ENCODE measurements around the gene MYL7. TPM values are rescaled to one million over a fixed set of nuclear protein-coding genes. Genes with fewer than 3 reads are reported as not detected.

Gene MYL7
- total RNA-seq, 1 experiment from 2014 or later: 5.7 TPM

- H3K9ac ChIP-seq (ENCODE audit: extremely low read depth, insufficient read length, low read length): no peak overlapping the region
- no peak overlapping the region for H2BK5ac ChIP-seq (ENCODE audit: insufficient read length, low read length)
- no peak overlapping the region for H3K23ac ChIP-seq (ENCODE audit: insufficient read length, low read depth, low read length)
- H2BK20ac ChIP-seq (ENCODE audit: low read depth, low read length, poor library complexity, severe bottlenecking): no peak overlapping the region
- H3K14ac ChIP-seq (ENCODE audit: insufficient read depth, low read length): no peak overlapping the region; the same call in 1 of the 2 replicates
- H3K79me2 ChIP-seq (ENCODE audit: insufficient read depth, low read length): no peaks in the 10 kb centered on the region
- no peak overlapping the region for H2BK15ac ChIP-seq (ENCODE audit: low read depth, low read length)
- H3K23me2 ChIP-seq (ENCODE audit: insufficient read length, low read depth, low read length, poor library complexity, severe bottlenecking): peaks cover 8% of the 10 kb centered on the region
- no peak overlapping the region for H3K27ac ChIP-seq (ENCODE audit: insufficient read length, low read depth, low read length)
- Mint-ChIP-seq H3K27me3 (ENCODE audit: low read depth) (peaks cover 29% of the 10 kb centered on the region), H3K4me3 (no peak overlapping the region; a peak in 1 of 5 replicates), H3K9me3 (no peaks in the 10 kb centered on the region), H3K27ac (no peak overlapping the region), H3K36me3 (ENCODE audit: insufficient read depth in 1 of 3, low read depth in 3 of 3) (no peaks in the 10 kb centered on the region), H3K4me1 (peaks cover 11 to 22% of the 10 kb centered on the region in 2 experiments)
- H2AK5ac ChIP-seq (ENCODE audit: insufficient read length, low read length): no peak overlapping the region
- H3K4me2 ChIP-seq (ENCODE audit: insufficient read depth, insufficient read length, low read length): no peak overlapping the region
- H4K20me1 ChIP-seq (ENCODE audit: control insufficient read depth, insufficient read depth, insufficient read length): no peaks in the 10 kb centered on the region
- H3K4me1 ChIP-seq (ENCODE audit: insufficient read depth, low read length): no peaks in the 10 kb centered on the region
- no peak for TF ChIP-seq CTCF (conservative IDR thresholded peaks at IDR 0.05)
- no peak overlapping the region for H2BK120ac ChIP-seq (ENCODE audit: low read depth, low read length, poor library complexity, severe bottlenecking)
- H2BK12ac ChIP-seq (ENCODE audit: insufficient read length, low read depth, low read length): no peak overlapping the region
- H3K18ac ChIP-seq (ENCODE audit: insufficient read length, low read depth, low read length): no peak overlapping the region
- no peak overlapping the region for H3K56ac ChIP-seq (ENCODE audit: insufficient read length, low read depth, low read length)
- DNase-seq: no peak
- no peaks in the 10 kb centered on the region for H3K79me1 ChIP-seq (ENCODE audit: insufficient read depth, low read depth, low read length, poor library complexity, severe bottlenecking)
- H3K27me3 ChIP-seq (ENCODE audit: insufficient read depth, low read length): peaks cover 1% of the 10 kb centered on the region; the same call in 1 of the 2 replicates
- no peak overlapping the region for H4K5ac ChIP-seq (ENCODE audit: insufficient read length, low read depth, low read length)
- H4K91ac ChIP-seq (ENCODE audit: insufficient read length, low read depth, low read length): no peak overlapping the region
- no CpG with 5 or more reads among the region's 5 CpGs for WGBS (ENCODE audit: extremely low coverage, insufficient read length, low lambda C conversion rate)
- no peak overlapping the region for H4K8ac ChIP-seq (replicated peaks; ENCODE audit: insufficient read length, low read depth, low read length)
- no peaks in the 10 kb centered on the region for H3K9me3 ChIP-seq (ENCODE audit: control insufficient read depth, low read depth, low read length)
- H2AFZ ChIP-seq (ENCODE audit: low read length): no peak overlapping the region
- H3K4ac ChIP-seq (ENCODE audit: low read depth, low read length): no peak overlapping the region
- H3T11ph ChIP-seq (ENCODE audit: low read length): no peak overlapping the region
Observed at GRCh38 chr7:44150466-44150832, 9.3 kb upstream of the MYL7 start.

Data from H9 (cell line).